H9 (cell line): ENCODE measurements around the gene HECW1. TPM values are rescaled to one million over a fixed set of nuclear protein-coding genes. Genes with fewer than 3 reads are reported as not detected.

Experiments used
- DNase-seq: peaks from one replicate; pipeline ENCODE4 v3.0.0-alpha.2; 2017
- H2AFZ ChIP-seq: one replicate; pipeline ENCODE4 v1.6.1; 2013; ENCODE audit warnings: mild to moderate bottlenecking, low read length, control low read depth, moderate library complexity
- H2AK5ac ChIP-seq: 2 replicates; pipeline ENCODE4 v1.6.1; 2013; ENCODE audit warnings: low read length, control low read depth, mixed read lengths; ENCODE audit not compliant: insufficient read length
- H2BK120ac ChIP-seq: one replicate; pipeline ENCODE4 v1.6.1; 2013; ENCODE audit warnings: low read depth, mild to moderate bottlenecking, low read length, control low read depth, inconsistent platforms; ENCODE audit not compliant: poor library complexity, severe bottlenecking
- H2BK12ac ChIP-seq: 2 replicates; pipeline ENCODE4 v1.6.1; 2013; ENCODE audit warnings: low read length, control low read depth, mixed read lengths, low read depth; ENCODE audit not compliant: insufficient read length
- H2BK15ac ChIP-seq: 2 replicates; pipeline ENCODE4 v1.6.1; 2013; ENCODE audit warnings: low read depth, low read length, control low read depth
- H2BK20ac ChIP-seq: one replicate; pipeline ENCODE4 v1.6.1; 2013; ENCODE audit warnings: low read depth, mild to moderate bottlenecking, low read length, control low read depth, inconsistent platforms; ENCODE audit not compliant: poor library complexity, severe bottlenecking
- H2BK5ac ChIP-seq: 2 replicates; pipeline ENCODE4 v1.6.1; 2013; ENCODE audit warnings: low read length, control low read depth, mixed read lengths; ENCODE audit not compliant: insufficient read length
- H3K14ac ChIP-seq: 2 replicates; pipeline ENCODE4 v1.6.1; 2013; ENCODE audit warnings: low read length, control low read depth; ENCODE audit not compliant: insufficient read depth
- H3K18ac ChIP-seq: 2 replicates; pipeline ENCODE4 v1.6.1; 2013; ENCODE audit warnings: low read depth, mild to moderate bottlenecking, mixed read lengths, low read length, control low read depth; ENCODE audit not compliant: insufficient read length
- H3K23ac ChIP-seq: 2 replicates; pipeline ENCODE4 v1.6.1; 2013; ENCODE audit warnings: low read length, control low read depth, mixed read lengths, low read depth; ENCODE audit not compliant: insufficient read length
- H3K23me2 ChIP-seq: 2 replicates; pipeline ENCODE4 v1.6.1; 2013; ENCODE audit warnings: low read depth, mild to moderate bottlenecking, mixed read lengths, low read length, control low read depth; ENCODE audit not compliant: insufficient read length, poor library complexity, severe bottlenecking
- H3K27ac ChIP-seq: 2 replicates; pipeline ENCODE4 v1.5.1; 2013; ENCODE audit warnings: low read length, control low read depth, mixed read lengths, low read depth; ENCODE audit not compliant: insufficient read length
- H3K27me3 ChIP-seq: 2 replicates; pipeline ENCODE4 v1.6.1; 2013; ENCODE audit warnings: low read length, control low read depth, inconsistent platforms; ENCODE audit not compliant: insufficient read depth
- H3K4ac ChIP-seq: 2 replicates; pipeline ENCODE4 v1.6.1; 2013; ENCODE audit warnings: low read depth, mild to moderate bottlenecking, control low read depth, inconsistent platforms, low read length, moderate library complexity
- H3K4me1 ChIP-seq: 2 replicates; pipeline ENCODE4 v1.6.1; 2013; ENCODE audit warnings: low read length, control low read depth, inconsistent platforms; ENCODE audit not compliant: insufficient read depth
- H3K4me2 ChIP-seq: 2 replicates; pipeline ENCODE4 v1.6.1; 2013; ENCODE audit warnings: low read length, control low read depth, mixed read lengths; ENCODE audit not compliant: insufficient read length, insufficient read depth
- H3K56ac ChIP-seq: 2 replicates; pipeline ENCODE4 v1.6.1; 2013; ENCODE audit warnings: low read depth, mild to moderate bottlenecking, mixed read lengths, low read length, control low read depth; ENCODE audit not compliant: insufficient read length
- H3K79me1 ChIP-seq: 2 replicates; pipeline ENCODE4 v1.6.1; 2013; ENCODE audit warnings: low read depth, mild to moderate bottlenecking, moderate library complexity, low read length, control low read depth, inconsistent platforms; ENCODE audit not compliant: insufficient read depth, poor library complexity, severe bottlenecking
- H3K79me2 ChIP-seq: 2 replicates; pipeline ENCODE4 v1.6.1; 2013; ENCODE audit warnings: low read length, control low read depth, inconsistent platforms; ENCODE audit not compliant: insufficient read depth
- H3K9ac ChIP-seq: 2 replicates; pipeline ENCODE4 v1.6.1; 2013; ENCODE audit warnings: low read length, control low read depth, mixed read lengths; ENCODE audit not compliant: insufficient read length; ENCODE audit errors: extremely low read depth
- H3K9me3 ChIP-seq: one replicate; pipeline ENCODE4 v1.6.1; 2013; ENCODE audit warnings: low read depth, low read length, inconsistent platforms; ENCODE audit not compliant: control insufficient read depth
- H3T11ph ChIP-seq: one replicate; pipeline ENCODE4 v1.6.1; 2013; ENCODE audit warnings: mild to moderate bottlenecking, low read length, control low read depth, inconsistent platforms
- H4K20me1 ChIP-seq: one replicate; pipeline ENCODE4 v1.6.1; 2013; ENCODE audit not compliant: control insufficient read depth, insufficient read length, insufficient read depth
- H4K5ac ChIP-seq: 2 replicates; pipeline ENCODE4 v1.6.1; 2013; ENCODE audit warnings: low read depth, mild to moderate bottlenecking, mixed read lengths, low read length, control low read depth; ENCODE audit not compliant: insufficient read length
- H4K8ac ChIP-seq: replicated peaks from 2 replicates; pipeline ENCODE4 v1.6.1; 2013; ENCODE audit warnings: low read length, control low read depth, mixed read lengths, low read depth; ENCODE audit not compliant: insufficient read length
- H4K91ac ChIP-seq: 2 replicates; pipeline ENCODE4 v1.6.1; 2013; ENCODE audit warnings: low read depth, mild to moderate bottlenecking, moderate library complexity, mixed read lengths, low read length, control low read depth; ENCODE audit not compliant: insufficient read length
- H3K27ac Mint-ChIP-seq, 3 experiments: 2 replicates in 2 of 3; 3 replicates in 1 of 3; pipeline ENCODE4 v1.8.0; 2020 to 2021; ENCODE audit warnings: mixed read lengths in 3 of 3, mild to moderate bottlenecking in 1 of 3, moderate library complexity in 1 of 3
- H3K27me3 Mint-ChIP-seq: 2 replicates; pipeline ENCODE4 v1.8.0; 2021; ENCODE audit warnings: low read depth, mild to moderate bottlenecking, moderate library complexity, mixed read lengths
- H3K36me3 Mint-ChIP-seq, 3 experiments: 2 replicates in 2 of 3; 3 replicates in 1 of 3; pipeline ENCODE4 v1.8.0; 2020 to 2021; ENCODE audit warnings: low read depth in 3 of 3, mixed read lengths in 3 of 3; ENCODE audit not compliant: insufficient read depth in 1 of 3
- H3K4me1 Mint-ChIP-seq, 2 experiments: 2 replicates each; pipeline ENCODE4 v1.8.0; 2020; ENCODE audit warnings: mixed read lengths in 2 of 2
- H3K4me3 Mint-ChIP-seq, 2 experiments: 2 replicates in 1 of 2; 3 replicates in 1 of 2; pipeline ENCODE4 v1.8.0; 2020 to 2021; ENCODE audit warnings: mild to moderate bottlenecking in 2 of 2, mixed read lengths in 2 of 2, moderate library complexity in 1 of 2
- H3K9me3 Mint-ChIP-seq, 2 experiments: 2 replicates in 1 of 2; 3 replicates in 1 of 2; pipeline ENCODE4 v1.8.0; 2020; ENCODE audit warnings: mild to moderate bottlenecking in 2 of 2, mixed read lengths in 2 of 2, moderate library complexity in 1 of 2
- CTCF ChIP-seq: fragments of 200-600 bp; sonication (generic); conservative IDR thresholded peaks from 3 replicates; pipeline ENCODE4 v1.8.0; 2021; ENCODE audit warnings: antibody characterized with exemption, mild to moderate bottlenecking
- WGBS: extraction: QIAGEN DNeasy Blood & Tissue Kit; methylation state at CpG from one replicate; pipeline ENCODE4 v1.1.7; 2013; ENCODE audit warnings: missing lambda C conversion rate, low lambda C conversion rate, mixed read lengths; ENCODE audit not compliant: insufficient read length; ENCODE audit errors: extremely low coverage; 5-methylcytosine and 5-hydroxymethylcytosine counted together
- total RNA-seq: library from RNA; stranded (reverse); gene quantifications from 2 replicates; pipeline ENCODE4 v1.2.1, GENCODE V29; 2021

HECW1 gene
- total RNA-seq, 1 experiment from 2014 or later: 5.0 TPM

GRCh38 chr7:43204081-43204480 lies 91.6 kb downstream of the HECW1 start:
- no peak overlapping the region for H3K4me3 Mint-ChIP-seq
- Histone ChIP-seq H2AK5ac (no peak overlapping the region), H2BK20ac (no peak overlapping the region), H2BK5ac (no peak overlapping the region), H3K23me2 (no peaks in the 10 kb centered on the region), H4K91ac (no peak overlapping the region), H4K5ac (no peak overlapping the region), H3K4ac (no peak overlapping the region), H2BK120ac (no peak overlapping the region), H3K23ac (no peak overlapping the region), H3K18ac (no peak overlapping the region), H3K56ac (no peak overlapping the region), H3T11ph (no peak overlapping the region), H3K4me2 (no peak overlapping the region), H2AFZ (no peak overlapping the region), H2BK12ac (no peak overlapping the region), H3K79me2 (no peaks in the 10 kb centered on the region), H3K4me1 (peaks cover 14% of the 10 kb centered on the region; the same call in 1 of the 2 replicates), H3K9me3 (no peaks in the 10 kb centered on the region), H3K27me3 (no peaks in the 10 kb centered on the region), H3K14ac (no peak overlapping the region), H3K9ac (no peak overlapping the region), H3K79me1 (no peaks in the 10 kb centered on the region), H4K20me1 (no peaks in the 10 kb centered on the region), H4K8ac (no peak overlapping the region), H3K27ac (no peak overlapping the region), H2BK15ac (no peak overlapping the region)
- TF ChIP-seq CTCF: no peak
- H3K36me3 Mint-ChIP-seq: 0 out of 7 replicates have a peak, but pooled peaks cover 0 to 1% (median 0%) of the 10 kb centered on the region in 3 experiments
- DNase-seq: no peak
- H3K4me1 Mint-ChIP-seq: peaks cover 35 to 38% of the 10 kb centered on the region in 2 experiments
- no peaks in the 10 kb centered on the region for H3K9me3 Mint-ChIP-seq
- no CpG with 5 or more reads among the region's 1 CpG for WGBS
- no peak overlapping the region for H3K27ac Mint-ChIP-seq
- no peaks in the 10 kb centered on the region for H3K27me3 Mint-ChIP-seq
